Left lung (tissue), 10 donors: Measurements from ENCODE around the gene SECISBP2L. TPM values are rescaled to one million over a fixed set of nuclear protein-coding genes. Genes with fewer than 3 reads are reported as not detected.

Experiments used
- ATAC-seq: fragments of 200-7000 bp; cut with Tn5 transposase; one replicate; pipeline ENCODE4 v1.9.1; 2020; ENCODE audit warnings: moderate library complexity
- DNase-seq, 4 donors: peaks; one replicate each; pipeline ENCODE4 v3.0.0-alpha.2; 2013 to 2020
- H3K27ac ChIP-seq, 2 donors: fragments of 200-600 bp; sonication (generic) in 1 of 2; one replicate each; pipeline versions ENCODE4 v1.5.0 to v1.8.0; 2020 to 2021
- H3K27me3 ChIP-seq, 2 donors: fragments of 200-600 bp; sonication (generic) in 1 of 2; one replicate each; pipeline versions ENCODE4 v1.5.0 to v1.8.0; 2020 to 2021
- H3K36me3 ChIP-seq, 2 donors: fragments of 200-600 bp; sonication (generic) in 1 of 2; one replicate each; pipeline versions ENCODE4 v1.5.0 to v1.8.0; 2020 to 2021
- H3K4me1 ChIP-seq, 2 donors: fragments of 200-600 bp; one replicate each; pipeline ENCODE4 v1.8.0; 2021
- H3K4me3 ChIP-seq, 2 donors: fragments of 200-600 bp; sonication (generic) in 1 of 2; one replicate each; pipeline versions ENCODE4 v1.5.0 to v1.8.0; 2020 to 2021; ENCODE audit warnings: mild to moderate bottlenecking in 1 of 2
- H3K9me3 ChIP-seq, 2 donors: fragments of 200-600 bp; sonication (generic) in 1 of 2; one replicate each; pipeline versions ENCODE4 v1.5.0 to v1.8.0; 2020 to 2021
- intact Hi-C, 2 donors: fragments of 100-400 bp; cut with DNase I; formaldehyde crosslinking; loops; one replicate each; pipeline versions ENCODE4 v1.11.2 to v1.14.2; 2022
- polyA plus RNA-seq, 6 donors: library from polyadenylated mRNA; unstranded; fragments of 120-200 nt; gene quantifications; one replicate each; pipeline ENCODE4 v1.2.1, GENCODE V29; 2013; ENCODE audit not compliant: insufficient read length in 6 of 6
- total RNA-seq, 2 donors: library from RNA; stranded (reverse); fragmentation: NEBNext Ultra II Directional; extraction: Animal tissue kit (Norgen Biotek cat#: 25700); gene quantifications; one replicate each; pipeline ENCODE4 v1.2.1, GENCODE V29; 2021
- TF ChIP-seq, protein P1 (sequence below), 2 donors: fragments of 200-600 bp; sonication (generic) in 1 of 2; IDR thresholded peaks; one replicate each; pipeline versions ENCODE4 v1.5.0 to v1.8.0; 2021; ENCODE audit warnings: antibody characterized with exemption in 2 of 2
- donor health status: DM: no; HTN: yes; CAD: no.
- donor health status: DM: no; HTN: no; CAD: no.

SECISBP2L gene
- total and polyA plus RNA-seq, 8 donors: 69.6 to 106 (median 76.7) TPM

DNA sequence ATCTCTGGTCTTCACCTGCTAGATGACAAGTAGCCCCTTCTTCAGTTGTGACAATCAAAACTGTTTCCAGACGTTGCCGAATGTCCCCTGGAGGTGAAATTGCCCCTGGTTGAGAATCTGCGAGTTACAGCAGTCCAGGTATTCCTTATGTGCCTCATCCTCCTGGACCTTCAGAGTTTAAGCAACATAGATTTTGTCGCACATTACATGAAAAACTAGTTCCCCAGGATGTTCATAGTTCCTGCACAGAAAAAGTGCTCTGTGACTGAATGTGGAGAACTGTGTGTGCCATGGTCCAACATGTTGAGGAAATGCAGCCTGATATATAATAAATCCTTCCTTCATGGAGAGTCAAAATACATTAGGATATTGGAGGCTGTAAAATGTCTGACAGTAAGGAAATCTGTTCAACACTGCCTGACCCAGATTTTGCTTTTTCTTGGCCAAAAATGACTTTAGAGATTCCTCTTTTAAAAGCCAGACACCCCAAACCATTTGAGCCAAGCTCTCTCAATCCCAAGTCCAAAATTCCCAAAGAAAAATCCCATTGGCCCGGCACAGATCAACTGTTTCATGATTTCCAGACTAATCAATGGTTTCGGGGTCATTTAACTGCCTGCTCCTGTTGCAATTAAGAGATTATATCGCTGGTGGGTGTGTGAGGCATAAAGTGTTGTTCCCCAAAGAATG is 62.1 kb downstream of the SECISBP2L start:
- H3K4me3 ChIP-seq: no peak overlapping the region
- H3K27me3 ChIP-seq: no peaks in the 10 kb centered on the region
- DNase-seq: no peak
- no peaks in the 10 kb centered on the region for H3K9me3 ChIP-seq
- H3K36me3 ChIP-seq: no peaks in the 10 kb centered on the region
- H3K4me1 ChIP-seq: no peaks in the 10 kb centered on the region
- peak overlapping the region in 1 of 2 donors; percentile 17 for H3K27ac ChIP-seq
- no peak for ATAC-seq
- TF ChIP-seq, protein P1, sequence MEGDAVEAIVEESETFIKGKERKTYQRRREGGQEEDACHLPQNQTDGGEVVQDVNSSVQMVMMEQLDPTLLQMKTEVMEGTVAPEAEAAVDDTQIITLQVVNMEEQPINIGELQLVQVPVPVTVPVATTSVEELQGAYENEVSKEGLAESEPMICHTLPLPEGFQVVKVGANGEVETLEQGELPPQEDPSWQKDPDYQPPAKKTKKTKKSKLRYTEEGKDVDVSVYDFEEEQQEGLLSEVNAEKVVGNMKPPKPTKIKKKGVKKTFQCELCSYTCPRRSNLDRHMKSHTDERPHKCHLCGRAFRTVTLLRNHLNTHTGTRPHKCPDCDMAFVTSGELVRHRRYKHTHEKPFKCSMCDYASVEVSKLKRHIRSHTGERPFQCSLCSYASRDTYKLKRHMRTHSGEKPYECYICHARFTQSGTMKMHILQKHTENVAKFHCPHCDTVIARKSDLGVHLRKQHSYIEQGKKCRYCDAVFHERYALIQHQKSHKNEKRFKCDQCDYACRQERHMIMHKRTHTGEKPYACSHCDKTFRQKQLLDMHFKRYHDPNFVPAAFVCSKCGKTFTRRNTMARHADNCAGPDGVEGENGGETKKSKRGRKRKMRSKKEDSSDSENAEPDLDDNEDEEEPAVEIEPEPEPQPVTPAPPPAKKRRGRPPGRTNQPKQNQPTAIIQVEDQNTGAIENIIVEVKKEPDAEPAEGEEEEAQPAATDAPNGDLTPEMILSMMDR (IDR thresholded peaks at IDR 0.05): no peak
- intact Hi-C loops: no loop called here

DNA sequence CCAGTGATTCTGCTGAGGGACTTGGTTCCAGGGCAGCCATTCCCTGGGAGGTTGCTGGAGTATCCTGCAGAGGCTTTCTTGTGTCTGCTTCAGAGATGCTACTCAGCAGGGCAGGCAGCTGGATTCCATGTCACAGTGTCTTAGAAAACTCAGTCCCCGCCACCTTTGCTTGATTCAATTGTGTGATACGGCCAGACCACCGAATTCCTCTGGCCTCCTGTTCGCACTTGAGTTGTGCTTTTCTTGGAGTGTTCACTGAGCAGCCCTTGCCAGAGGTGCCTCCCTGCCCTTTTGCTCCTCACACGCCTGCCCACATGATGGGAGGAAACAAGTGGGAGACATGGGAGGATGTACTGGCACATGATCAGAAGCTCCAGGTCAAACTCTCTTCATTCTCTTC is 62.9 kb downstream of the SECISBP2L start:
- H3K27me3 ChIP-seq: no peaks in the 10 kb centered on the region
- DNase-seq: no peak
- H3K4me1 ChIP-seq: no peaks in the 10 kb centered on the region
- H3K4me3 ChIP-seq: no peak overlapping the region
- no peak overlapping the region for H3K27ac ChIP-seq
- H3K36me3 ChIP-seq: no peaks in the 10 kb centered on the region
- no peaks in the 10 kb centered on the region for H3K9me3 ChIP-seq
- no peak for ATAC-seq
- intact Hi-C loops: no loop called here
- TF ChIP-seq, protein P1 (IDR thresholded peaks at IDR 0.05): no peak

DNA sequence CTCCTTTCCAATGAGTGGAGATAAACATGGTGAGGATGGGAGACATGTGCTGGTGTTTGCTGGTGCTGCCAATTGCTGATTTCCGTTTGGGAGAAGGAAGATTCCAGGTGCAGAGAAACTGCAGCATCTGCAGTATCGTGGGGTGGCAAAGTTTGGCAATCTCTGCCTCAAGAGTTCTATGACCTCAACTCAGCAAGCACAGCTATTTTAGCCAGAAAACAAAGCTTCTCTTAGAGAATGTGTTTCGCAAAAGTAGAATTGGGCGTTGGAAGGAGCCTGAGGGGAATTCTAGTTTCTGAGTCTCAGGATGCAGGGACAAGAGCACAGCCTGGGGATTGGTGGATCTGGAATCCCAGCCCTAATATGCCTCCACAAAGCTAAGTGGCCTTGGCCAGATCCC is 64.3 kb downstream of the SECISBP2L start:
- no peaks in the 10 kb centered on the region for H3K36me3 ChIP-seq
- intact Hi-C loops: no loop called here
- no peaks in the 10 kb centered on the region for H3K4me1 ChIP-seq
- DNase-seq: no peak
- H3K4me3 ChIP-seq: no peak overlapping the region
- no peak for ATAC-seq
- TF ChIP-seq, protein P1 (IDR thresholded peaks at IDR 0.05): no peak
- no peak overlapping the region for H3K27ac ChIP-seq
- H3K27me3 ChIP-seq: no peaks in the 10 kb centered on the region
- no peaks in the 10 kb centered on the region for H3K9me3 ChIP-seq

DNA sequence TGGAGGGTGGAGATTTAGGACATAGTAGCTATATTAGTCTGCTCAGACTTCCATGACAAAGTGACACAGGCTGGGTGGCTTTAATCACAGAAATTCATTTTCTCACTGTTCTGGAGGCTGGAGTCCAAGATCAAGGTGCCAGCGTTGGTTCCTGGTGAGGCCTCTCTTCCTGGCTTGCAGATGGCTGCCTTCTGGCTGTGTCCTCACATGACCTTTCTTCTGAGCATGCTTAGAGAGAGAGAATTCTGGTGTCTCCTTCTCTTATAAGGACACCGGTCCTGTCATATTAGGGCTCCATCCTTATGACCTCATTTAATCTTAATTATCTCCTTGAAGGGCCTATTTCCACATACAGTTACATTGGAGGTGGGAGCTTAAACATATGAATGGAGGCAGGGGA is 67.6 kb downstream of the SECISBP2L start:
- Histone ChIP-seq H3K36me3 (no peaks in the 10 kb centered on the region), H3K4me3 (no peak overlapping the region), H3K4me1 (peaks cover 0 to 14% of the 10 kb centered on the region in 2 donors), H3K27ac (no peak overlapping the region), H3K27me3 (peaks cover 0 to 19% of the 10 kb centered on the region in 2 donors), H3K9me3 (no peaks in the 10 kb centered on the region)
- intact Hi-C loops: no loop called here
- TF ChIP-seq, protein P1 (IDR thresholded peaks at IDR 0.05): no peak
- ATAC-seq (no peak), DNase-seq (no peak)

DNA sequence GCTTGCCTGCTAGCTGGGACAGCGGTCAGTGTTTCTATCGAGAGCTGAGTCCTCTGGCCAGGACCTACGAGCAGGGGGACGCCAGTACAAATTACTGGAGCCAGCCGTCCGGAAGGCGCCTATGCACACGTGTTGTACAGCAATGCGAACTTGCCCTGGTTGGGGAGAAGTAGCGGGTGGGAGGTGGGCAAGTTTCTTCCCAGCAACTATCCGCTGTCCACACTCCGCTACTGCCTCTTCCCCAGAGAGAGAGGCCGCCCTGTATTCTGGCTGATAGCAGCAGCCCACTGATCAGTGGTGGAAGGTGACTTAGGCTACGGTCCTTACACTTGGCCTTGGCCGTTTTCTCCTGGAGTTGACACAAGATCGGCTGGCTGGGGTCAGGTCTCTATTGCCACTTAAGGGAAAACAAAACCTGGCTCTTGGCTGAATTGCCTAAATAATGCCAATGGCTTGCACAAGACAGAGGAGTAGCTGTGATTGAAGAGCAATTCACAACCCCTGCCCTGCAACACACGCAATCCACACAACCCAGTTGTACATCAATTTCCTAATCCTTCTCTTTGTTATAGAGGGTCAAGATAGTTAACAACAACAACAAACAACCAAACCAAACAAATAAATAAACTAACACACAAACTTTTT is 69.7 kb downstream of the SECISBP2L start:
- Histone ChIP-seq H3K4me3 (no peak overlapping the region), H3K27ac (no peak overlapping the region), H3K4me1 (peaks cover 0 to 14% of the 10 kb centered on the region in 2 donors), H3K27me3 (peaks cover 0 to 19% of the 10 kb centered on the region in 2 donors), H3K36me3 (no peaks in the 10 kb centered on the region), H3K9me3 (no peaks in the 10 kb centered on the region)
- DNase-seq (no peak), ATAC-seq (peak; percentile 19)
- TF ChIP-seq, protein P1 (IDR thresholded peaks at IDR 0.05): no peak
- intact Hi-C loops: no loop called here
